Effector CD4-positive, alpha-beta T cell (primary cell): Measurements from ENCODE around the gene JPH2.

Source experiments
- DNase-seq: peaks from one replicate; pipeline ENCODE4 v3.0.0-alpha.2; 2020

Gene JPH2

GRCh38 chr20:44123874-44124535 is 63.0 kb downstream of the JPH2 start:
- DNase-seq, result no peak

- no peak for DNase-seq
Measured at GRCh38 chr20:44123251-44123650, 63.7 kb downstream of the JPH2 start.

DNA sequence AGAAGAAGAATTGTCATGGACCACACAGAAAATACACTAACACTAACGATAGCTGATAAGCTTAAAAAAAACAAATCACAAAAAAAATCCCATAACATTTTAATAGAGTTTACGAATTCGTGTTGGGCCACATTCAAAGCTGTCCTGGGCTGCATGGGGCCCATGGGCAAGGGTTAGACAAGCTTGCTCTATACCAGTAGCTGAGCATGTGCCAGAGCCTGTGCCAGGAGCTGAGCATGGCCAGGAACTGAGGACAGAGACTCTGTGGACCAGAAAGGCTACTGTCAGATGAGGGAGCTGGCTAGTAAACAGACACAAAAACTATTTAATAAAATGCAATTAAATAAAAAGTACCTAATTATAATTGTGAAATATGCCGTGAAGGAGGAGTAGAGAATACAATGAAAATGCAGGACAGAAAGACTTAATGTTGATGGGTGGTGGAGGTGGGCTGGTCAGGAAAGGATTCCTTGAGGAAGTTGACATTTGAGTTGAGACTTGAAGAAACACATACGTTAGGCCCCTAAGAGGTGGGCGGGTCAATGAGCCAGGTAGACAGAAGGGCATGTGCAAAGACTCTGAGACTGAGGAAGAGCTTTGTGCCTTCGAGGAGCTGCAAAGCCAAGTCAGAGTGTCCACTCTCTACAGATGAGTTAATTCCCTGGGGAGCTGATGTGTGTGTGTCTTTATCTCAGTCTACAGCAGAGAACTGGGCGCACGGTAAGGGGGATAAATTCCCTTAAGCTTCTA is 66.1 kb downstream of the JPH2 start:
- no peak for DNase-seq

- no peak for DNase-seq
Measured at GRCh38 chr20:44118185-44119033, 68.6 kb downstream of the JPH2 start.

GRCh38 chr20:44117296-44118184 is 69.4 kb downstream of the JPH2 start:
- no peak for DNase-seq

DNA sequence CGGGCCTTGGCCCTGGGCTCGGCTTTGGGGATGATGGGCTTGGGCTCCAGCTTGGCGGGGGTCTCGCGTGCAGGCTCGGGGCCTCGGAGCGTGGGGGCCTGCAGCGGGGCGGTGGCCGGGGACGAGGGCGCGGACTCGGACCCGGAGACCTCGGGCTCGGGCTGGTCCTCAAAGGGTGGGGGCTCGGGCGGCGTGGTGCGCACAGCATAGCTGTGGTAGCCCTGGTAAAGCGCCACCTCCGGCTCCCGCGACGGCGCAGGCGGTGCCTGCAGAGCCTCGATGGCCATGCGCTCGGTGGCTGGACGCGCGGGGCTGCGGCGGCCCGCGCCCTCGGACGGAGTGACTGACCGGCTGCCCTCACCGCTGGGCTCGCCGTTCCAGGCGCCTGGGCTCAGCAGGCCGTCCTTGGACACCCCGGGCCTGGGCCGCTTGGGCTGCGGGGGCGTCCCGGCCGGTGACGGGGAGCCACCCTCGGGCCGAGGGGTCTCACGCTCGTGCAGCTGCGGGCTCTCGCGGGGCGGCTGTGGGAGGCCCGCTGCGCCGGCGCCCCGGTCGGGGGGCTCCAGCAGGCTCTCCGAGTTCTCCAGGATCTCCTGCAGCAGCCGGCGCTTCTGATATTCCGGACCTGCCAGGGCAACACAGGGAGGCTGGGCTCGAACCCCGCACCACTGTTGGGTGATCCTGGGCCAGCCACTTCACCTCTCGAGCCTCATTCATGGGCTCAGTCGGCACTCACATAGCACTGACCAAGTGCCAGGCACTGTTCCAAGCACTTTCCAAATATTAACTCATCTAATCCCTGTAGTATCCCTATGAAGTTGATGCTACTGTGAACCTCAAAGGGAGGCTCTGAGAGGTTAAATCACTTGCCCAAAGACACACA is 71.0 kb downstream of the JPH2 start:
- DNase-seq, result no peak

DNA sequence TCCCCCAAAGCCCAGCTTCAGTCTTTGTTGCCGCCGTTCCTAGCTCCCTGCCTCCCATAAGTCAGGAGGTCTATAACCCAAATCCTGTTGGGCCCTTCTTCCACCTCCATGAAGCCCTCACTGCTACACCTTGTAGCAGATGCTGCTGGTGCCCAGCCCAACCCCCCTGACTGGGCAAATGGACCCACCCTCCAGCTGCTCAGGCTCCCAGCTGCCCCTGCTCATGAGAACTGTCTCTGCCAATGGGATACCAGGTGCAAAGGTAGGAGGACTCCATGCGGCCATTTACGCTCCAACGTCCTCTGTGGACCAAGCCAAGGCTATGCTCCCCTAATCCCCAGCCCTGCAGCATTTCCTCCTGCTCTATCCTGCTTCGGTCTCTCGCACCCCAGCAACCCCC is 71.8 kb downstream of the JPH2 start:
- DNase-seq, result no peak

GRCh38 chr20:44113618-44114376 is 73.2 kb downstream of the JPH2 start:
- DNase-seq, result no peak

DNA sequence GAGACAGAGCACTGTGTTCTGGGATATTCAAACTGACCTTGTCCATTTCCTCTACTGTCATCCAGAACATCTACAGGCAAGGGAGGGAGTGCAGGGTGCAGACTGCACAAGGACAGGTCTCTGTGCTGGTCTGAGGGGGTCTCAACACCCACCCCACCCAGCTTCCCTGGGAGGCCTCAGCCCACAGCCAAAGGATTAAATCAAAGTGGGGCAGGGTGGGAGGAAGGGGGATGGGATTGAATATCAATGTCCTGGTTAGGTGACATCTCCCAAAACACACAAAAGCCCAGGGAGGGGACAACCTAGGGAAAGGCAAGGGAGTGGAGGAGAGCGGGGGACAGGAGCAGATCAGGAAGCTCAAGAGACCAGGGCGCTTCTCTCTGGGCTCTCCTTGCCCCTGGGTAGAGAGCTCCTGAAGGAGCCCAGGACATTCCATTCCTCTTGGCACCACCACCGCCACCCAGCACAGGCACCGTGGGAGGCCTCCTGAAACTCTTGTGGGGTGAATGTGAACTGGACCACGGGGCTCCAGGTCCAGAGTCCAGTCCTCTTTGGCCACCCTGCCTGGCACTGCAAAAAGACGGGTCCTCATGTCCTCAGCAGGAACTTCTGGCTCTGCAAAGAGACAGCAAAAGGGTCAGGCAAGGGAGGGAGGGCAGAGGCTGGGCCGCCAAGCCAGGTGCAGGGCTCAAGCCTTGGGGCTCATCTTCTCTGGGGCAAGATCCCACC is 73.9 kb downstream of the JPH2 start:
- no peak for DNase-seq

DNA sequence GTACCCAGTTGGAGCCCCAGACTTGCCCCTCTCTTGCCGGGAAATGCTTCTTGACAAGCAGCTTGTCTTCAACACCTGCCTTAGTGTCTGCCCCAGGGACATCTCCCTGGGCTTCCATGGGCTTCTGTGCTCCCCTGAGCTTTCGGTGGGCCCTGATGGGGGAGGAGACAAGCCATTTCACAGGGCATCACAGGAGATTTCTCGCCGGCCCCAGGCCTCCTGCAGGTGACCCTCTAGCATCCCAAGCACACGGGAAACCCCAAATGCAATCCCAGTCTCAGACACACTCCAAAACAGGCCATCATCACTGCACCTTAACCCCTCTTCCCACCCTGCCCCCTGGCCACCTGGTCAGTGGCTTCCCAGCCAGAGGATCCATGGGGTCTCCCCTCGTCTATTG is 74.5 kb downstream of the JPH2 start:
- DNase-seq, result no peak

- DNase-seq, result no peak
Measured at GRCh38 chr20:44111712-44112335, 75.2 kb downstream of the JPH2 start.

DNA sequence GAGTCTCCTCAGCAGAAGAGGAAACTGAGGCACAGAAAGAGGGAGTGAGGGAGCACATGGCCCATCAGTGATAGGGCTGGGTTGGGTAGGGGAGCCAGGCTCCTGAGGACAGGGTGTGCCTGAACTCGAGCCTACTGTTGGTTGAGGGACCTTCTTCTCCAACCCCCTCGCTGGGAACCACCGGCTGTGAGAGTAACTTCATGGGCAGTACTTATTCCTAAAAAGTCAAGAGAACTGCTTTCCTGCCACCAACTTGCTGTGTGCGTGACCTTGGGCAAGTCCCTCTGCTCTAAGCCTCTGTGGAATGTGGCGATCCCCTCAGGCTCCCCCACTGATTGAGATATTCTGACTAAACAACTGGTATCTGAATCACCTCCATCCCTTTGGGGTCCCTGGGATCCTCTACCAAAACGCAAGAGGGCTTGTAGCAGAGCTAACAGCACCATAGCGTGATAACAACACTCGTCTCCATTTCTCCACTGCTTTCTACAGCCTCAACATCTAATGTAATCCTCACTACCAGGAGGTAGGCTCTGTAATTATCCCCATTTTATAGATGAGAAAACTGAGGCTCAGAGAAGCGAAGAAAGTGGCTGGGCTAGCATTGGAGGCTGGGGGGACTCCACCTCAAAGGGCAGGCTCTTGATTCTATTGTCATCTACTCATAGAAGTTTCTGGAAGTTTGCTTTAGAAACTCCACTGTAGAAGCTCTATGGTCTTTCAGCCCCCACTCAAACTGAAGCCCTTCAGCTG is 76.0 kb downstream of the JPH2 start:
- DNase-seq, result no peak

DNA sequence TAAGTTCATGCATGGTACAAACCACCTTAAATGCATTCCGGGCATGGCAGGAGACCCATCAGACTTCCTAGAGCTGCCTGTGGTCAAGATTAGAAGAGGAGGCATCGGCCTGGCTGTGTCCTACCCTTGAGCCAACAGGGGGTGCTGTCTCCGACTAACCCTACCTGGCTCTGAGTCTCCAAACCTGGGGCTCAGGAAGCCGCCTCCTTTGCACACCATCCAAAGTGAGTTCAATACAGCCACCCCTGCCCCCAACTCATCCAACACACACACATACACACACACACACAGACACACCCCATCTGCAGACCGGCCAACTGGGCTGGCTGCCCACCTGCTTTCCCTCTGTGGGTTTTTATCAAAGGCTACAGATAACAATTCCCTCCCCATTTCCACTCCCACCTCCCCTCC is 77.0 kb downstream of the JPH2 start:
- DNase-seq, result no peak

- DNase-seq, result no peak
Measured at GRCh38 chr20:44106615-44107014, 80.4 kb downstream of the JPH2 start.

GRCh38 chr20:44104798-44105517 is 82.0 kb downstream of the JPH2 start:
- no peak for DNase-seq

GRCh38 chr20:44102582-44102981 is 84.4 kb downstream of the JPH2 start:
- DNase-seq, result no peak

DNA sequence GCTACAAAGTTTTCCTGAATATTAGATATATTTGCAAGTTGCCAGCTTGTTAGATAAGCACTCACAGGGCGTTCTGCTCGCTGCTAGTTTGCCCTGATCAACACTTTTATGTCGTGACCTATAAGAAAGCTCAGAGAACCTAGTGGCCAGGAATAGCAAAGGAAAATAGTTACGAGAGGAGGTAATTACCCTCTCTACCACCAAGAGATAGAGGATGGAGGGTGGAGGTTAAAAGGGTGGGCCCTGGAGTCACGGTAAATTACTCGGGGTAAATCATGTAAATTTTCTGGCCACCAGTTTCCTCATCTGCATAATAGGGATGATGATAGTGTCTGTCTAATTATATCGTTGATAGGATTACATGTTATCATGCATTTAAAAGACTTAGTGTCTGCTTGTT is 87.2 kb downstream of the JPH2 start:
- no peak for DNase-seq

- no peak for DNase-seq
Measured at GRCh38 chr20:44098657-44099056, 88.3 kb downstream of the JPH2 start.
